Naive thymus-derived CD4-positive, alpha-beta T cell (primary cell): ENCODE measurements around the gene CCDC6. TPM values are rescaled to one million over a fixed set of nuclear protein-coding genes. Genes with fewer than 3 reads are reported as not detected.

Experiments used
- ATAC-seq: fragments of 150-1000 bp; cut with Tn5 transposase; 2 replicates; pipeline ENCODE4 v1.10.0; 2021; ENCODE audit warnings: mild to moderate bottlenecking, moderate library complexity
- CTCF ChIA-PET: fragments of 350-600 bp; sonication (Branson Sonifier 250); formaldehyde crosslinking; loops from one replicate; lab custom pipeline; 2021; ENCODE audit warnings: antibody characterized with exemption; lab: Charles Lee
- POLR2A ChIA-PET: fragments of 350-600 bp; sonication (Branson Sonifier 250); formaldehyde crosslinking; loops from one replicate; lab custom pipeline; 2021; ENCODE audit warnings: antibody characterized with exemption, inconsistent platforms; lab: Charles Lee
- DNase-seq, 9 donors: peaks; one replicate each; pipeline versions ENCODE4 v3.0.0 to v3.0.0-alpha.2; 2020 to 2022; ENCODE audit warnings: mixed read lengths in 1 of 9
- H3K27ac ChIP-seq: one replicate; pipeline ENCODE4 v1.7.0; 2013; ENCODE audit warnings: mild to moderate bottlenecking, low read depth, low read length, moderate library complexity
- H3K27me3 ChIP-seq, 2 donors: one replicate each; pipeline ENCODE4 v1.7.0; 2013; ENCODE audit warnings: low read length in 2 of 2, mild to moderate bottlenecking in 2 of 2, moderate library complexity in 2 of 2; ENCODE audit not compliant: control insufficient read depth in 2 of 2, insufficient read depth in 2 of 2
- H3K36me3 ChIP-seq, 3 experiments: 1 replicate in 2 of 3; 2 replicates in 1 of 3; pipeline ENCODE4 v1.7.0; 2013; ENCODE audit warnings: low read length in 3 of 3, mild to moderate bottlenecking in 3 of 3, moderate library complexity in 1 of 3; ENCODE audit not compliant: insufficient read depth in 3 of 3, control insufficient read depth in 2 of 3
- H3K4me1 ChIP-seq, 2 donors: one replicate each; pipeline ENCODE4 v1.7.0; 2013; ENCODE audit warnings: low read length in 2 of 2, mild to moderate bottlenecking in 2 of 2, moderate library complexity in 1 of 2; ENCODE audit not compliant: control insufficient read depth in 2 of 2, insufficient read depth in 2 of 2
- H3K4me3 ChIP-seq: 2 replicates; pipeline ENCODE4 v1.7.0; 2013; ENCODE audit warnings: mild to moderate bottlenecking, low read length
- H3K9me3 ChIP-seq, 3 experiments: 1 replicate in 2 of 3; 2 replicates in 1 of 3; pipeline ENCODE4 v1.7.0; 2013; ENCODE audit warnings: low read length in 3 of 3; ENCODE audit not compliant: control insufficient read depth in 2 of 3
- H3K27ac Mint-ChIP-seq, 9 donors: one replicate each; pipeline ENCODE4 v1.8.0; 2020 to 2022; ENCODE audit warnings: mixed read lengths in 9 of 9, mild to moderate bottlenecking in 8 of 9, moderate library complexity in 5 of 9, inconsistent platforms in 2 of 9
- H3K27me3 Mint-ChIP-seq, 5 donors: one replicate each; pipeline ENCODE4 v1.8.0; 2021 to 2022; ENCODE audit warnings: mixed read lengths in 5 of 5, mild to moderate bottlenecking in 1 of 5
- H3K36me3 Mint-ChIP-seq, 5 donors: one replicate each; pipeline ENCODE4 v1.8.0; 2020 to 2022; ENCODE audit warnings: mixed read lengths in 5 of 5, mild to moderate bottlenecking in 3 of 5, inconsistent platforms in 1 of 5
- H3K4me1 Mint-ChIP-seq, 7 donors: one replicate each; pipeline ENCODE4 v1.8.0; 2020 to 2022; ENCODE audit warnings: mixed read lengths in 7 of 7, mild to moderate bottlenecking in 3 of 7, inconsistent platforms in 1 of 7
- H3K4me3 Mint-ChIP-seq, 10 donors: one replicate each; pipeline ENCODE4 v1.8.0; 2020 to 2022; ENCODE audit warnings: mild to moderate bottlenecking in 10 of 10, mixed read lengths in 10 of 10, moderate library complexity in 6 of 10, inconsistent platforms in 2 of 10
- H3K9me3 Mint-ChIP-seq, 11 donors: one replicate each; pipeline ENCODE4 v1.8.0; 2020 to 2022; ENCODE audit warnings: mixed read lengths in 11 of 11, mild to moderate bottlenecking in 4 of 11, inconsistent platforms in 1 of 11, moderate library complexity in 1 of 11
- intact Hi-C, 2 donors: fragments of 100-400 bp; cut with micrococcal nuclease; formaldehyde crosslinking; loops; one replicate each; pipeline ENCODE4 v1.15.1; 2023
- polyA plus RNA-seq, 2 donors: library from polyadenylated mRNA; unstranded; fragments of 300-500 nt; fragmentation: Illumina TruSeq; gene quantifications; one replicate each; pipeline ENCODE4 v1.2.3, GENCODE V29; 2021
- total RNA-seq, 6 experiments: library from RNA in 5 of 6; stranded (reverse) in 5 of 6; gene quantifications; 1 replicate in 5 of 6; 2 replicates in 1 of 6; pipeline ENCODE4 v1.2.3 and lab custom pipeline; 2021 to 2026

CCDC6 gene
- total and polyA plus RNA-seq, 7 experiments from 2014 or later = 4.2 to 34.3 (median 21.0) TPM

DNA sequence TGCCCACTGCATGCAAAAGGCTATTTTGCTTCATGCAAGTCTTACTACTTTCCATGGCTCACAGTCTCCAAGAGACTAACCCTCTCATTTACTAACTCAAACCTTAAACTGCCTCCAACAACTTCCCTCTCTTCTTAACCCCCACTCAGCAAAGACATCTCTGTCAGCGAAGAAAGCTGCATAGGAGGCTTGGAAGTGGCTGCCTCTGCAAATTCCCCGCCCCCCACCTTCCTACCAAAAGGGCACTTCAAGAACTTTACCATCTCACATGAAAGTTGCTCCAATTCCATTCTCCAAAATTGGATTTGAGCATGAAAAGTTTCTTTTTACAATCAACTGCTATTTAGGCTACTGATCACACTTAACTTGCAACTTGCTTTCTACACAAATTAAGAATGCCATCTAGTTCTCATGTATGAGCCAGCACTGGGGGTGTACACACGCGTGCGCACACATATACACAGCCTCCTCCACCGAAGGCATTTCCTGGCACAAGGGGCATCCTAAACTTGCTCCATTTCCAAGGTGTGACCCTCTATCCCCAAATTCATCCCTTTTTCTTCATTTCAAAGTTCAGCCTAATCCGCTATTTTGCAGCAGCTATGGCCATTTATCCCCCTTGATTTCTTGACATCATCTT, 1.8 kb downstream of the CCDC6 start:
- intact Hi-C loops = loop anchor here (5.0 to 10.0 kb wide), 3 partner anchors 97 to 1640 kb away; partner anchors contain the start of genes CISD1 (in 1 of the 2) and IPMK (in 1 of the 2)
- ATAC-seq (no peak), DNase-seq (no peak)
- Mint-ChIP-seq H3K4me1 (peaks cover 62 to 86% (median 78%) of the 10 kb centered on the region in 7 donors), H3K27ac (peak overlapping the region; percentile 23 to 97 (median 91)), H3K4me3 (peak overlapping the region; percentile 91 to 99 (median 96)), H3K36me3 (peaks cover 0 to 24% (median 5%) of the 10 kb centered on the region in 5 donors), H3K9me3 (no peaks in the 10 kb centered on the region), H3K27me3 (no peaks in the 10 kb centered on the region)
- H3K4me3 ChIP-seq = peak overlapping the region; percentile 72
- ChIA-PET CTCF (no interaction called here), POLR2A (interaction anchor here (1.8 kb wide), 1 partner anchor 9 kb away, joined by 6 read pairs; no protein-coding TSS in a partner anchor)
- H3K27me3 ChIP-seq = no peaks in the 10 kb centered on the region
- H3K36me3 ChIP-seq = peaks cover 0 to 11% (median 0%) of the 10 kb centered on the region in 3 experiments
- peak overlapping the region; percentile 85 for H3K27ac ChIP-seq
- H3K4me1 ChIP-seq = peaks cover 25 to 36% of the 10 kb centered on the region in 2 donors
- H3K9me3 ChIP-seq = no peaks in the 10 kb centered on the region

DNA sequence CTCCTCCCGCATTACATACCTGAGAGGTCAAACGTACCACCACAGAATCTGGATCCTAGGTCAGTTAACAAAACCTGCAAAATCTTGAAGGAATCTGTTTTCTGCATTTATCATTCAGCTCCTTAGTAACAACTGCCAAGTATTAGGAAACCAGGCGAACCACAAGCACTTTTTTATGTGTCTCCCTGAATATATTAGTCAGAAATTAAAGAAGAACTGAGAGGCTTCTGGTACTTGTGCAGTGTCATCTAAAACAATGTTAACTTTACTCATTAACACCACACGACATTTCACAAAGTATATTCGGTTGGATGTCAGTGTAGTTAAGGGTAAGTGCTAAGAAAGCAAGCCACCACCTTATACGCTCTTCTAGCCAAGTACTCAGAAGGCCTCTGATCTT, 2.5 kb downstream of the CCDC6 start:
- H3K27ac ChIP-seq = no peak overlapping the region
- peaks cover 67 to 86% (median 82%) of the 10 kb centered on the region in 7 donors for H3K4me1 Mint-ChIP-seq
- H3K9me3 Mint-ChIP-seq = no peaks in the 10 kb centered on the region
- H3K4me3 ChIP-seq = no peak overlapping the region
- H3K27me3 Mint-ChIP-seq = no peaks in the 10 kb centered on the region
- peak overlapping the region in 5 of 9 donors; percentile 28 to 92 (median 90) for H3K27ac Mint-ChIP-seq
- POLR2A ChIA-PET = no interaction called here
- H3K36me3 ChIP-seq = peaks cover 0 to 11% (median 0%) of the 10 kb centered on the region in 3 experiments
- ATAC-seq (no peak), DNase-seq (no peak)
- CTCF ChIA-PET = no interaction called here
- H3K9me3 ChIP-seq = no peaks in the 10 kb centered on the region
- intact Hi-C loops = loop anchor here in 1 of 2 donors (10.0 kb wide), 1 partner anchor 1639 kb away; the partner anchor contains the start of genes CISD1 and IPMK
- H3K36me3 Mint-ChIP-seq = peaks cover 0 to 24% (median 5%) of the 10 kb centered on the region in 5 donors
- H3K4me1 ChIP-seq = peaks cover 27 to 35% of the 10 kb centered on the region in 2 donors
- H3K4me3 Mint-ChIP-seq = peak overlapping the region; percentile 33 to 99 (median 94)
- no peaks in the 10 kb centered on the region for H3K27me3 ChIP-seq

DNA sequence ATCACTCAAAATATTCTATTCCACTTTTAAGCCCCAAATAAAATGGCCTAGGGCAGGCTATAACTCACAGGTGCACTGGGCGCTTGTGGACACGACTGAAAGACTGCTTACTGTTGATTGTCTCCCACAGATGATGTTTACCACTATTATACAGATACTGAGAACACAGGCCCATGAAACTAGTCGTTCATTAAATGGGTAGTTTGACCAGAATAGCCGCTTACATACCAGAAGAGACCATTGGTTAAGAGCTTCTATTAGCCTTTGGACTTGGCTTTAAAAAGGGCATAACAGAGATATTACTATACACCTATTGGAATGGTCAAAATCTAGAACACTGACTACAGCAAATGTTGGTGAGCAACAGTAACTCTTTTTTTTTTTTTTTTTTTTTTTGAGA, 4.3 kb downstream of the CCDC6 start:
- Histone ChIP-seq H3K4me3 (no peak overlapping the region), H3K27ac (no peak overlapping the region), H3K4me1 (peaks cover 13 to 16% of the 10 kb centered on the region in 2 donors), H3K27me3 (no peaks in the 10 kb centered on the region), H3K9me3 (no peaks in the 10 kb centered on the region), H3K36me3 (peaks cover 0 to 11% (median 0%) of the 10 kb centered on the region in 3 experiments)
- intact Hi-C loops = loop anchor here in 1 of 2 donors (10.0 kb wide), 1 partner anchor 1637 kb away; the partner anchor contains the start of genes CISD1 and IPMK
- Mint-ChIP-seq H3K9me3 (no peaks in the 10 kb centered on the region), H3K4me3 (peak overlapping the region in 3 of 10 donors; percentile 1 to 14 (median 3)), H3K27ac (peak overlapping the region in 2 of 9 donors; percentile 12 to 14), H3K36me3 (peaks cover 0 to 24% (median 5%) of the 10 kb centered on the region in 5 donors), H3K4me1 (peaks cover 59 to 84% (median 80%) of the 10 kb centered on the region in 7 donors), H3K27me3 (no peaks in the 10 kb centered on the region)
- ATAC-seq (no peak), DNase-seq (no peak)
- ChIA-PET CTCF (no interaction called here), POLR2A (no interaction called here)

DNA sequence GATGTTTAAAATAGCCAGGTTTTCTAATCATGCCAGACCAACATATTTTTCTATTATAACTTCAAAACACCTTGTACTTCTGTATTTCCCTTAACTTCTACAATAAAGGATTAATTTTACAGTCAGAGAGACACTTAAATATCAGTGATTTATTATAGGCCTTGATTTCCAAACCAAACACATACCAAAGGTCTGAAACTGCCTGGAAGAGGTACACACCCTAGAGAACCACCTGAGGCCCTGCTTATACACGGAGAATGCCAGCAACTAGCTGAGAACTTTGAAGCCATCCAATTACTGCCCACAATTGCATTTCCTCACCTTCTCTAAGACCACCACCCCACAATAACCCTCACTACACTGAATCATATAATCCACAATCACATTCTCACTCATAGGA, 4.9 kb downstream of the CCDC6 start:
- POLR2A ChIA-PET = no interaction called here
- Histone ChIP-seq H3K27ac (no peak overlapping the region), H3K9me3 (no peaks in the 10 kb centered on the region), H3K4me3 (no peak overlapping the region), H3K27me3 (no peaks in the 10 kb centered on the region), H3K4me1 (peaks cover 13 to 15% of the 10 kb centered on the region in 2 donors), H3K36me3 (peaks cover 0 to 9% (median 0%) of the 10 kb centered on the region in 3 experiments)
- ATAC-seq (no peak), DNase-seq (no peak)
- H3K27me3 Mint-ChIP-seq = no peaks in the 10 kb centered on the region
- H3K9me3 Mint-ChIP-seq = no peaks in the 10 kb centered on the region
- CTCF ChIA-PET = no interaction called here
- peak overlapping the region in 2 of 10 donors; percentile 1 to 14 for H3K4me3 Mint-ChIP-seq
- peaks cover 0 to 24% (median 5%) of the 10 kb centered on the region in 5 donors for H3K36me3 Mint-ChIP-seq
- H3K27ac Mint-ChIP-seq = peak overlapping the region in 2 of 9 donors; percentile 5 to 12
- intact Hi-C loops = loop anchor here in 1 of 2 donors (10.0 kb wide), 1 partner anchor 1637 kb away; the partner anchor contains the start of genes CISD1 and IPMK
- peaks cover 58 to 87% (median 81%) of the 10 kb centered on the region in 7 donors for H3K4me1 Mint-ChIP-seq

DNA sequence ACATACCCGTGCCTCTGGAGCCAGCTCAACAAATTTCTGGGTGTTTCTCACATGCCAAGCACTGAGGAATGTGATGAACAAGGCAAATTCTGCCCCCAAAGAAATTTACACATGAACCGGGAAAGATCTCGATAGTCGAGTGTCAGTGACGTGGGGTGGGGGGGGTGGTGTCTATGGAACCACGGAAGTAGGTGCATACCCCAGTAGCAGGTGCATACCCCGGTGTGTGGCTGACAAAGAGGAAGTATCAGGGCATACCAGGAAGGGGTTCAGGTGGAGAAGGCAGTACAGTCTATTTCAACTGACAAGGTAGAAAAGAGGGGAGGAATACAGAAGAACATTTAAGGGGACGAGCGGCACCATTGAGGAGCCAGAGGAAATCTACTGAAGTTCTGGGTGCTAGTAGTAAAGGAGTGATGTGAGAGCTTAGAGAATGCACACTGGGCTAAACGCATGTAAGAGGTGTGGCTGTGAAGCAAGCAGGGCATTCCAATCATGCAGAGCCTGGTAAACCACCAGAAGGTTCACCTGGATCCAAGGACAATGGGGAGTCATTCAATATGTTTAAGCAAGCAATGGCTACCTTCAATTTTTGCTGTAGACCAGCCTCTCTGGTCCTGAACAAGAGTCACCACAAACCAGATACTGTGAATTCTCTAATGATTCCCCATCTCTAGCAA, 6.2 kb downstream of the CCDC6 start:
- peak overlapping the region in 6 of 9 donors; percentile 11 to 74 (median 39) for H3K27ac Mint-ChIP-seq
- ATAC-seq = peak; percentile 24
- Histone ChIP-seq H3K27me3 (no peaks in the 10 kb centered on the region), H3K4me3 (no peak overlapping the region), H3K36me3 (no peaks in the 10 kb centered on the region), H3K27ac (no peak overlapping the region), H3K4me1 (peaks cover 13 to 16% of the 10 kb centered on the region in 2 donors), H3K9me3 (no peaks in the 10 kb centered on the region)
- H3K27me3 Mint-ChIP-seq = no peaks in the 10 kb centered on the region
- POLR2A ChIA-PET = no interaction called here
- H3K36me3 Mint-ChIP-seq = peaks cover 0 to 23% (median 5%) of the 10 kb centered on the region in 5 donors
- peaks cover 54 to 94% (median 85%) of the 10 kb centered on the region in 7 donors for H3K4me1 Mint-ChIP-seq
- H3K9me3 Mint-ChIP-seq = no peaks in the 10 kb centered on the region
- intact Hi-C loops = loop anchor here in 1 of 2 donors (10.0 kb wide), 1 partner anchor 1635 kb away; the partner anchor contains the start of genes CISD1 and IPMK
- CTCF ChIA-PET = no interaction called here
- no peak for DNase-seq
- peak overlapping the region in 3 of 10 donors; percentile 9 to 57 (median 12) for H3K4me3 Mint-ChIP-seq

DNA sequence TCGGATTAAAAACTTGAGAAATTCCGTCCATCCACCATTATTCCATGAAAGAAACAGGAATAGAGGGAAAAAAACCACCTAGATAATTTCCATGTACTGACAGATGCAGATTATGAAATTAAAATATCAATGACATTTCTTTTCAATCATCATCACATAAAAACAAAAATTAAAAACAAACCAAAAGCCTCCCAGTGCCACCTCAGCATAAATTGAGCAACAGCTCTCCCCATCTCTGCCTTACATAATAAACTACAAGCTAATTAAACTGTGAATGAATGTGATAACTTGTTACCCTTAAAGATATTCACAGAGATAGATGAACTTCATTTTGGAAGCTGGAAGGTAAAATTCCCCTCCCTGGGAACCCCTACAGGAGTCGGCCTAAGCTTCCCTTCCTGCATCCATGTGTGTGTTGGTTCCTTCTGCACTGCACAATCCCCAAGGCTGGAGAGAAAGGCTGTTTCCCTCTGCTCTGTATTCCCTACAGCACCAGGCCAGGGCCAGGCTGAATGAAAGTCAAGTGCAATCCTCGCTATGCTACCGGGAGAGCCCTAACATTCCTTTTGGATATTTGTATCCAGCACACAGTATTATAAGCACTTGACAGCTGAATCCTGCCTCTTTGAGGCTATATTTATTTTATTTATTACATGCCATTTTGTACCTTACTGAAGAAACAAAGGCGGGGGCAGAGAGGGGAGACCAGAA, 8.1 kb downstream of the CCDC6 start:
- H3K4me1 Mint-ChIP-seq = peaks cover 43 to 92% (median 82%) of the 10 kb centered on the region in 7 donors
- H3K27me3 Mint-ChIP-seq = no peaks in the 10 kb centered on the region
- Histone ChIP-seq H3K27ac (no peak overlapping the region), H3K27me3 (no peaks in the 10 kb centered on the region), H3K9me3 (no peaks in the 10 kb centered on the region), H3K36me3 (no peaks in the 10 kb centered on the region), H3K4me1 (peaks cover 10 to 11% of the 10 kb centered on the region in 2 donors), H3K4me3 (no peak overlapping the region)
- H3K36me3 Mint-ChIP-seq = peaks cover 0 to 18% (median 5%) of the 10 kb centered on the region in 5 donors
- peak overlapping the region in 1 of 10 donors; percentile 23 for H3K4me3 Mint-ChIP-seq
- ChIA-PET CTCF (no interaction called here), POLR2A (no interaction called here)
- H3K9me3 Mint-ChIP-seq = no peaks in the 10 kb centered on the region
- H3K27ac Mint-ChIP-seq = peak overlapping the region in 3 of 9 donors; percentile 40 to 56 (median 44)
- DNase-seq = no peak
- intact Hi-C loops = no loop called here
- ATAC-seq = no peak
